Caco-2 (cell line): Measurements from ENCODE around the gene GLIS1. TPM values are rescaled to one million over a fixed set of nuclear protein-coding genes. Genes with fewer than 3 reads are reported as not detected.
"Not testable (repeated sequence)": the region's sequence is repeated elsewhere in the genome, so short reads cannot be mapped to it uniquely, and the experiment has no call there.

Source experiments
- BruUV-seq: library from RNA; stranded (reverse); fragments of 400-500 nt; replicated peaks from 2 replicates; lab custom pipeline; 2021; lab: Mats Ljungman, UMichigan
- CTCF ChIA-PET: fragments of 300-600 bp; sonication (Branson Sonifier 250); formaldehyde crosslinking; loops from one replicate; lab custom pipeline; 2022; ENCODE audit warnings: antibody characterized with exemption; lab: Charles Lee
- POLR2A ChIA-PET: fragments of 300-600 bp; sonication (Branson Sonifier 250); formaldehyde crosslinking; loops from one replicate; lab custom pipeline; 2022; ENCODE audit warnings: antibody characterized with exemption; lab: Charles Lee
- DNase-seq, 2 experiments: peaks; one replicate each; pipeline versions ENCODE4 v3.0.0 to v3.0.0-alpha.2; 2020 to 2022
- H3K27me3 ChIP-seq: replicated peaks from 2 replicates; pipeline ENCODE4 v1.6.0; 2011; ENCODE audit warnings: low read length; ENCODE audit not compliant: control insufficient read depth, insufficient read depth
- H3K36me3 ChIP-seq: 2 replicates; pipeline ENCODE4 v1.5.1; 2011; ENCODE audit warnings: low read length; ENCODE audit not compliant: control insufficient read depth, insufficient read depth
- H3K4me1 ChIP-seq: fragments of 250-450 bp; sonication (Bioruptor Pico); 2 replicates; pipeline ENCODE4 v1.5.1; 2020; ENCODE audit warnings: mild to moderate bottlenecking
- H3K4me3 ChIP-seq: 2 replicates; pipeline ENCODE4 v1.5.1; 2011; ENCODE audit warnings: low read depth, mild to moderate bottlenecking, control low read depth, low read length
- H3K9me3 ChIP-seq: fragments of 250-450 bp; sonication (Bioruptor Pico); 2 replicates; pipeline ENCODE4 v1.5.1; 2020; ENCODE audit warnings: mild to moderate bottlenecking, moderate library complexity
- H3K27ac Mint-ChIP-seq: one replicate; pipeline ENCODE4 v1.8.0; 2022; ENCODE audit warnings: mixed read lengths; ENCODE audit not compliant: unreplicated experiment
- H3K27me3 Mint-ChIP-seq: one replicate; pipeline ENCODE4 v1.8.0; 2022; ENCODE audit warnings: mixed read lengths; ENCODE audit not compliant: insufficient read depth, unreplicated experiment
- H3K36me3 Mint-ChIP-seq: one replicate; pipeline ENCODE4 v1.8.0; 2022; ENCODE audit warnings: mild to moderate bottlenecking, mixed read lengths; ENCODE audit not compliant: insufficient read depth, unreplicated experiment
- H3K4me1 Mint-ChIP-seq: one replicate; pipeline ENCODE4 v1.8.0; 2022; ENCODE audit warnings: low read depth, mixed read lengths; ENCODE audit not compliant: unreplicated experiment
- H3K4me3 Mint-ChIP-seq: one replicate; pipeline ENCODE4 v1.8.0; 2022; ENCODE audit warnings: mild to moderate bottlenecking, moderate library complexity, mixed read lengths; ENCODE audit not compliant: unreplicated experiment
- H3K9me3 Mint-ChIP-seq: one replicate; pipeline ENCODE4 v1.8.0; 2022; ENCODE audit warnings: mixed read lengths; ENCODE audit not compliant: unreplicated experiment
- CTCF ChIP-seq, 2 experiments: fragments of 200-600 bp in 1 of 2; IDR thresholded peaks; 1 replicate in 1 of 2; 2 replicates in 1 of 2; pipeline versions ENCODE4 v1.5.1 to v1.8.0; 2011 to 2022; ENCODE audit warnings: antibody characterized with exemption in 1 of 2, control low read depth in 1 of 2, inconsistent platforms in 1 of 2, low read depth in 1 of 2, low read length in 1 of 2, mild to moderate bottlenecking in 1 of 2, moderate library complexity in 1 of 2; ENCODE audit not compliant: insufficient read depth in 1 of 2, severe bottlenecking in 1 of 2, unreplicated experiment in 1 of 2
- intact Hi-C: fragments of 100-400 bp; cut with micrococcal nuclease; formaldehyde crosslinking; loops from one replicate; pipeline ENCODE4 v1.10.0; 2022; ENCODE audit not compliant: unreplicated experiment
- total RNA-seq: library from RNA; stranded (reverse); gene quantifications from 2 replicates; pipeline ENCODE4 v1.2.3, GENCODE V29; 2022

The GLIS1 gene
- total RNA-seq, 1 experiment from 2014 or later = not detected

- Mint-ChIP-seq H3K9me3 (no peaks in the 10 kb centered on the region), H3K27me3 (peaks cover 13% of the 10 kb centered on the region), H3K27ac (no peak overlapping the region), H3K4me3 (no peak overlapping the region), H3K36me3 (no peaks in the 10 kb centered on the region), H3K4me1 (no peaks in the 10 kb centered on the region)
- DNase-seq = no peak
- CTCF ChIA-PET = no interaction called here
- no TSS peak for BruUV-seq
- Histone ChIP-seq H3K4me3 (no peak overlapping the region), H3K9me3 (no peaks in the 10 kb centered on the region), H3K36me3 (no peaks in the 10 kb centered on the region), H3K4me1 (no peaks in the 10 kb centered on the region), H3K27me3 (no peaks in the 10 kb centered on the region)
- intact Hi-C loops = no loop called here
- TF ChIP-seq CTCF (IDR thresholded peaks at IDR 0.05; ENCODE audit: insufficient read depth in 1 of 2, low read depth in 1 of 2, low read length in 1 of 2, severe bottlenecking in 1 of 2, unreplicated experiment in 1 of 2) = no peak
- POLR2A ChIA-PET = no interaction called here
These were observed 86.3 kb downstream of the GLIS1 start for GRCh38 chr1:53652441-53653199.

GRCh38 chr1:53651356-53651755 lies 87.6 kb downstream of the GLIS1 start:
- no peak overlapping the region for H3K4me3 Mint-ChIP-seq
- no peaks in the 10 kb centered on the region for H3K9me3 Mint-ChIP-seq
- peaks cover 17% of the 10 kb centered on the region for H3K27me3 Mint-ChIP-seq
- H3K4me1 Mint-ChIP-seq = no peaks in the 10 kb centered on the region
- no peak overlapping the region for H3K4me3 ChIP-seq
- ChIA-PET CTCF (no interaction called here), POLR2A (no interaction called here)
- H3K4me1 ChIP-seq = no peaks in the 10 kb centered on the region
- no peaks in the 10 kb centered on the region for H3K27me3 ChIP-seq
- H3K36me3 ChIP-seq = no peaks in the 10 kb centered on the region
- H3K27ac Mint-ChIP-seq = no peak overlapping the region
- no peak for DNase-seq
- no TSS peak for BruUV-seq
- TF ChIP-seq CTCF (IDR thresholded peaks at IDR 0.05; ENCODE audit: insufficient read depth in 1 of 2, low read depth in 1 of 2, low read length in 1 of 2, severe bottlenecking in 1 of 2, unreplicated experiment in 1 of 2) = no peak
- H3K9me3 ChIP-seq = no peaks in the 10 kb centered on the region
- intact Hi-C loops = no loop called here
- H3K36me3 Mint-ChIP-seq = no peaks in the 10 kb centered on the region

- Mint-ChIP-seq H3K4me3 (no peak overlapping the region), H3K9me3 (no peaks in the 10 kb centered on the region), H3K36me3 (no peaks in the 10 kb centered on the region), H3K4me1 (no peaks in the 10 kb centered on the region), H3K27me3 (peaks cover 10% of the 10 kb centered on the region), H3K27ac (no peak overlapping the region)
- Histone ChIP-seq H3K9me3 (no peaks in the 10 kb centered on the region), H3K4me3 (no peak overlapping the region), H3K36me3 (no peaks in the 10 kb centered on the region), H3K27me3 (no peaks in the 10 kb centered on the region), H3K4me1 (no peaks in the 10 kb centered on the region)
- TF ChIP-seq CTCF (IDR thresholded peaks at IDR 0.05; ENCODE audit: insufficient read depth in 1 of 2, low read depth in 1 of 2, low read length in 1 of 2, severe bottlenecking in 1 of 2, unreplicated experiment in 1 of 2) = no peak
- intact Hi-C loops = no loop called here
- BruUV-seq = no TSS peak
- ChIA-PET POLR2A (no interaction called here), CTCF (no interaction called here)
- DNase-seq = no peak
These were observed 90.4 kb downstream of the GLIS1 start for GRCh38 chr1:53648516-53648915.

DNA sequence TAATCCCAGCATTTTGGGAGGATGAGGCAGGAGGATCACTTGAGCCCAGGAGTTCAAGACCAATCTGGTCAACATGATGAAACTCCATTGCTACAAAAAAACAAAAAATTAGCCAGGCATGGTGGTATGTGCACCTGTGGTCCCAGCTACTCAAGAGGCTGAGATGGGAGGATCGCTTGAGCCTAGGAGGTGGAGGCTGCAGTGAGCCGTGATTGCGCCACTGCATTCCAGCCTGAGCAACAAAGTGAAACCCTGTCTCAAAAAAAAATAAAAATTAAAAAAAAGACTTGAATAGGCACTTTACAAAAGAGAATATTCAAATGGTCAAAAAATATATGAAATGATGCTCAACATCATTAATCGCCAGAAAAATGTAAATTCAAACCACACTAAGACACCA lies 91.0 kb downstream of the GLIS1 start:
- DNase-seq, intact Hi-C loops, POLR2A ChIA-PET, H3K27ac Mint-ChIP-seq, BruUV-seq, H3K27me3 Mint-ChIP-seq, H3K27me3 ChIP-seq, H3K4me1 ChIP-seq, H3K4me1 Mint-ChIP-seq, H3K9me3 Mint-ChIP-seq, H3K36me3 ChIP-seq, CTCF ChIA-PET, H3K36me3 Mint-ChIP-seq, H3K4me3 Mint-ChIP-seq, H3K4me3 ChIP-seq, H3K9me3 ChIP-seq: not testable (repeated sequence)
